Left lobe of liver (tissue), 2 donors: ENCODE data around the gene METTL14. TPM values are rescaled to one million over a fixed set of nuclear protein-coding genes. Genes with fewer than 3 reads are reported as not detected.
"Not testable (repeated sequence)": the region's sequence is repeated elsewhere in the genome, so short reads cannot be mapped to it uniquely, and the experiment has no call there.

ENCODE experiments used
- ATAC-seq: fragments of 200-7000 bp; cut with Tn5 transposase; one replicate; pipeline ENCODE4 v1.9.1; 2020; ENCODE audit warnings: mild to moderate bottlenecking, moderate library complexity
- DNase-seq: peaks from one replicate; pipeline ENCODE4 v3.0.0-alpha.2; 2020; ENCODE audit warnings: low spot score
- total RNA-seq: library from RNA; stranded (reverse); gene quantifications from one replicate; pipeline ENCODE4 v1.2.1, GENCODE V29; 2021
- donor health status: DM: no; HTN: no; CAD: no; lungs with moderate emphysema.
- donor health status: DM: no; HTN: yes; CAD: no.

Gene METTL14
- total RNA-seq = 23.1 TPM

DNA sequence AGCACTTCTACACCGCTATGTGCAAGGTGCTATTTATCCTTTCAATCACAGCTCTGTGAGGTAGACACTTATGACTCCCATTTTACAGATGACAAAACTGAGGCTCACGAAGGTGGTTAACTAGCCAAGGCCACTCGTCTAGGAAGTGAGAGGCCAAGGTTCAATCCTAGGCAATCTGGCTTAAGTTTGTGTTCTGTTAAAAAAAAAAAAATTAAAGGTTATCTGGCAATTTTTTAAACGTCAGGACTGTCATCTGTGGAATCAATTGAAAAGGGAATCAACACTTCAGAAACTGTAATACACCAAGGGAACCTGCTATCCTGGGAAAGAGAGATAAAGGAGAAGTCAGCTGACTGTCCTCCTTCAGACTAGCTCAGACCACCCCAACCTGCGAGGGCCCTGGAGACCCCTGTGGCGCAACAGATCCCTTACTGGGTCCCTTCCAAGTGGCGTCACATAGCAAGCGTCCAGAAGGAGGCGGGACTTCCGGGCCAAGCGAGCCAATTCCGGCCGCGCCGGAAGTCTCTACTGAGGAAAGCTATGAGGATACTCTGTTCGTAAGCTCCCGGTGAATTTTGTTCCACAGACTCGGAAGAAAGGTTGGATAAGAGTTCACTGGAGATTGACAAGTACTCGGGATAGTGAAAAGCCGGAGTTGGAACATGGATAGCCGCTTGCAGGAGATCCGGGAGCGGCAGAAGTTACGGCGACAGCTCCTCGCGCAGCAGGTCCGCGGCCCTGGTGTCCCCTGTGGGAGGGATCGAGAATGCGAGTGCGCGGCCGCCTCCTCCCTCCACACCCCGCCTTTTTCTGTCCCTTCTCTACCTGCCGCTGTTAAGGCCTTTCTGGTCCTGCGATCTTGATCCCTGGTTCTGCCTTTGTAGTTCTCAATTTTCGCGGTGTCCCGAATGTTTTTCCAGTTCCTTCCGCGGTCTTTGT lies at the start of gene METTL14:
METTL14 (plus strand) TSS at position 520 of the 939 bp plus-strand sequence; CDS start at position 663, 143 bp downstream.
- peak; percentile 96 for ATAC-seq
- peak; percentile 93 for DNase-seq

DNA sequence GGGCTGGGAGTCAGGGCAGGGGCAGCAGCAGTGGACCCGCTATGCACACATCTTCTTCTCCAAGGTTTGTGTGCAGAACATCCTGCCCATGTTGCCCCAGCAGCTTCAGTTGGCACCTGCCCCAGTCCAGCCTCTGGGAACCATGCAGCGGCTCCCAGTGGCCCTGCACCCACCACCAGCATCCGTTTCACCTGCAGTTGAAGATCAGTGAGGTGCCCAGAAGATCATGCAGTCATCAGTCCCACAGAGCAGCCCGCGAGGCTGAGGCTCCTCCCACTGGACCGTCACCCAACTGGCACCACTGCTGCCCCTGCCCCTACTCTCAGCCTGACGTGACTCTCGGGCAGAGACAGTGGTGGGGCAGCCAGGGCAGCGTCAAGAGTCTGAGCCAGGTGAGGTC lies 49.1 kb upstream of the METTL14 start:
- not testable (repeated sequence) for DNase-seq

DNA sequence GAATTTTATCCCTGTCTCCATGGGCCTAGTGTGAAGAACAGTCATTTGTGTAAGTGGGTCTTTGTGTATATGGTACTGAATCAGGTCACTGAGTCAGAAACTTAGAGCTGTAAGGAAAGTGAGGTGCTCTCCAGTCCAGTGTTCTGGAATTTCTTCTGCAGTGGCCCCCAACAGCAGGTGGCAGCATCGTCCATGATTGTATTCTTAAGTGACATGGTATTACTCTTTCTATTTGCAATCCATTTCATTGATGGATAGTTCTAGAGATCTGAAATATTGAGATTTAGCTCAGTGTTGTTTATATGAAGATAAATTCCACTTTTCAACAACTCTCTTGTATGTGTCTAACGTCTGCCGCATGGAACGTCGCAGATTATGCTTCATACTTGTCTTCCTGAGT lies 20.5 kb upstream of the METTL14 start:
- peak; percentile 55 for DNase-seq

More for the DNA sequence above, 49.1 kb upstream of the METTL14 start:
- not testable (repeated sequence) for ATAC-seq

DNA sequence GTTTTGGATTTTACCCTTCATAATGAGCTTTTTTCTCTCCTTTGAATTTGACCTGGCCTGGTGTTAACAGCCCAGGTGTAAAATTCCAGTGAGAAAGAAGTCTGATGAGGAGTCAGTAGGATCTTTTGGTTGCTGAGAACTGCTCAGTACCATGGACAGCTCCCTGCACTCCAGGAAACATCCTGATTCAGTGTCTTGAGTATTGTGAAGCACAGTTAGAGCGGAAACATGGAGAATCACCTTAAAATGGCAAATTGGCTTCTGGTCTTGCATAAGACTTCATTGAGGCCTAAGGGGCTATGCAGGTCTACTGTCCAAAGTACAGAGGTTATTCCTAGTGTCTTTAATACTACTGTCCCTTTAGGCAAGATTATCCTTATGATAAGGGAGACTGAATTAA lies 16.0 kb upstream of the METTL14 start:
- not testable (repeated sequence) for ATAC-seq
- DNase-seq = peak; percentile 58

More for the DNA sequence above, 20.5 kb upstream of the METTL14 start:
- ATAC-seq = not testable (repeated sequence)

DNA sequence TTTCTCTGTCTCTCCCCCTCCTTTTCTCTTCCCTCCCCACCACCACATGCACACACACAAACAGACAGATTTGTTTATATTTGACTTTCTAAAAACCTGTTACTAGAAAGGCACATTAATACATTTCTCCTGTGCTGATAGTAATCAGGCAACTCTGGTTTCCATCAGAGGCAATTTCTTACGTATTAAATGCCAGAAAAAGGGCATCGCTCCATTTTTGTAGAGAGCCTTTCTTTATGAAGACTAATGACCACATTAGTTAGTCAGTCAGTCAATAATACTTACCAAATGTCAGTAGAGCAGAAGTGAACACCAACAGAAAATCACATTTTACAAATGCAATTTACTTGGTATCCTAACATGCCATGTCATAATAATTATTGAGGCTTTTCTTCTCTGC lies 14.2 kb upstream of the METTL14 start:
- not testable (repeated sequence) for ATAC-seq

DNA sequence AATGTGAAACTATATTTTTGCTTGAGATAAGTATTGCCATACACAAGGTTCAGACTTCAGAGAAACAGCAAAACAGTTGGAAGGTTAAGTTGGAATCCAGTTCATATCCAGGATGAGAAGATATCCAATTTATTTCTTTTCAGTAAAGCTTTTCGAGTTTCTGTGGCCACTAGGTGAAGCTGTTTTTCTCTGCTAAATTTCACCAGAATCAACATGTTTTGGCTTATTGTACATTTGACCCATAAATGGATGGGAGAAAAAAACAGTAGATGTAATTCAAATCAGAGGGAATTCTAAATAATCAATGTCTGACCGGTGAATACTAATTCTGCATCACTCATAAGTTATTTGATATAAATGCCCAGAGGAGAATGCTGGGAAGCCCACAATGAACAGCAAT lies 9.1 kb upstream of the METTL14 start:
- ATAC-seq (no peak), DNase-seq (no peak)

More for the DNA sequence above, 14.2 kb upstream of the METTL14 start:
- DNase-seq = not testable (repeated sequence)

DNA sequence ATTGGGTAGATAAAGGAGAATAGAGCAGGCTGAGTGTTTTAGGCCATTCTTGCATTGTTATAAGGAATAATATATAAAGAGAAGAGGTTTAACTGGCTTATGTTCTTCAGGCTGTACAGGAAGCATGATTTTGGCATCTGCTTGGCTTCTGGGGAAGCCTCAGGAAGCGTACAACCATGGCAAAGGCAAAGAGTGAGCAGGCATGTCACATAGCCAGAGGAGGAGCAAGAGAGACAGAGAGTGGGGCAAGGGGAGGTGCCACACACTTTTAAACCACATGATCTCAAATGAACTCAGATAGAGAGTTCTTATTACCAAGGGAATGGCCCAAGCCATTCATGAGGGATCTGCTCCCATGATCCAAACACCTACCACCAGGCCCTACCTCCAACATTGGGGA lies 4.4 kb upstream of the METTL14 start:
- ATAC-seq (no peak), DNase-seq (no peak)

DNA sequence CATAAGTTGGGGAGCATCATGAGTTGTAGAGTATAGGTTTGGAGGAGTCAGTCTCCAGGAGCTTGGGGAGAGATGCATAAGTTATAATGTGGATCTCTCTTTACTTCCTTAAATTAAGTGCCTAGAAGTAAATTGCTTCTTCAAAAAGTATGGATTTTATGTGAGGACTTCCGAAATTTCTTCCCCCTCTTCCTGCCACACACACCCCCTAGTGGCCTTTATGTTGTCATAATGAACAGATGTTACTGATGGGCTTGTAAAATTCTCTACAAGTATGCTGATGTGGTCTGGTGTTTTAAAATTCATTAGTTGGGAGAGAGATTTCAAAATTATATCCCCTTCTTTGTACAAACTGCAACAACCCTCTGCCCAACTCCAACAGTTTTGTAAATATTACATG lies 2.3 kb upstream of the METTL14 start:
- DNase-seq = no peak
- peak; percentile 25 for ATAC-seq

DNA sequence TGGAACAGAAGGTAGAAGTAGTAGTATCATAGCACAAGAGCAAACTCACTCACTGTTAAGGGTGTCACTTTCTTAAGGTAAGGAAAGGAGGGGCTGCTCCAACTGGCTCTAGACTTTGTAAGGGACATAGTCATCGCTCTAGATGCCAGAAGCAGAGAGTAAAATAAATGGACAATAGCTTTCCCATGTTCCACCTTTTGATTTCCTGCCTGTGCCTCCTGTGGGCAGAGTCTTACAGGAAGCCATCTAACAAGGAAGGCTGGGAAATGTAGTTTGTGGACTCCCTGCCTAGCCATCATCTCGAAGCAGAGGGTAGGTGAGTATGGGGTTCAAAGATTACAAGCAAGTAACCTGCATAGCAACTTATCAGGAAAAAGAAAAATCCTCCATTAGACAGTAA lies 1.7 kb upstream of the METTL14 start:
- ATAC-seq (peak; percentile 58), DNase-seq (no peak)

DNA sequence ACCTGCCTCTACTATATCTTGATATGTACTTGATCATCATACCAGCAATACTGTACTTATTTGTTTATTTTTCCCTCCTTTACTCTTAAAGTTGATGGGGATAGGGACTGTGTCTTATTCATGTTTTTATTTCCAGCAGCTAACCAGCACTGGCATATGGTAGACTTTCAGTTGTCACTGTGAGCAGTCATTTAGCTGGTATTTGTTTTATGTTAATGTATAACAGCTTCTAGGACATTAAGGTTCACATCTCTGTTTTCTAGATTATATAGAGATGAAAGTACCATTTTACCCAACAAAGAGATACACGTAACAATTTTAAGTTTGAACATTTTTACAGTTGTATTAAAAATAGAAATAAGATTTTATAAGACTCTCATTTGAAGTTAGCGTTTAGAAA lies 17.9 kb downstream of the METTL14 start:
- DNase-seq (no peak), ATAC-seq (peak; percentile 91)

DNA sequence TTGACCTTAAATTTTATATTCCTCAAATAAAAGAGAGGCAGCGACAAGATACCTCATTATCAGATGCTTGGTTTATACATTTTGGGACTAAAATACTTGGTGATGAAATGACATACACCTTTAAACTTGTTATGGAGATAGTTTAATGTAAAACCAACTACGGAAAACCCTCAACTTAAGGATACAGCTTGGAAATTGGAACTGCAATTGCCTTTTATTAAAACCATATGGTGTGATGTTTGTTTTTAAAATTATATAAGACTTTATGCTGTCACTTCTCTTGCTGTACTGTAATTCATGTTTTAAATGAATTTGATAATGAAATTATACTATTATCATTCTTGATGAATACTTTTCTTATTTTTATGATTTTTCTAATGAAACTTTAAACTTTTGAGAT lies 25.9 kb downstream of the METTL14 start:
- ATAC-seq (no peak), DNase-seq (no peak)

DNA sequence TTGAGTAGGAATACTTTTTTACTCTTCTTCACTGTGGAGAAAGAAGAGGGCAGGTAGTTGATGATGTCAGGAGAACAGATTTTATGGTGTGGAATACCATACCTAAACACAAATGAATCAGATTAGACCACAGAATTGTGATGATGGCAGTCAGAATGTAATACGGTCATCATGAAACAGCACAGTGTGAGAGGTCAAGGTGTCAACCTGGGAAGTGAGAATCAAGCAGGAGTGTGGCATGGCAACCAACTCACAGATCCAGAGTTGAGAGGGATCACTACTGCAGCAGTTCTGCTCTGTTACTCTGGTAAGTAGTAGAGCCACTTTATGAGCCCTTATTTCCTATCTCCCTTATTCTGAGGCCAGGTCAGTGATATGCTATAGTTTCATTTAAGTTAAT lies 27.7 kb downstream of the METTL14 start:
- ATAC-seq (no peak), DNase-seq (no peak)

DNA sequence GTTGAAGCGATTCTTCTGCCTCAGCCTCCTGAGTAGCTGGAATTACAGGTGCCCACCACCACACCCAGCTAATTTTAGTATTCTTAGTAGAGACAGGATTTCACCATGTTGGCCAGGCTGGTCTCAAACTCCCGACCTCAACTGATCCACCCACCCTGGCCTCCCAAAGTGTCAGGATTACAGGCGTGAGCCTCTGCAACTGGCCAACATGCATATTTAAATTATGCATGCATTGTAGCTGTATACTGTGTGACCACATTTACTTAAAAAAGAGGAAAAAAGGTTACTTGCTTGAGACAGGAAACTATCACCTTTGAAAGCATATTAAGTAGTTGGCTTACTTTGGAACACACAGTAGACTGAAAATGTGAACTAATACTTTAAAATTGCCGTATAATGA lies 29.5 kb downstream of the METTL14 start:
- no peak for DNase-seq
- ATAC-seq = no peak

DNA sequence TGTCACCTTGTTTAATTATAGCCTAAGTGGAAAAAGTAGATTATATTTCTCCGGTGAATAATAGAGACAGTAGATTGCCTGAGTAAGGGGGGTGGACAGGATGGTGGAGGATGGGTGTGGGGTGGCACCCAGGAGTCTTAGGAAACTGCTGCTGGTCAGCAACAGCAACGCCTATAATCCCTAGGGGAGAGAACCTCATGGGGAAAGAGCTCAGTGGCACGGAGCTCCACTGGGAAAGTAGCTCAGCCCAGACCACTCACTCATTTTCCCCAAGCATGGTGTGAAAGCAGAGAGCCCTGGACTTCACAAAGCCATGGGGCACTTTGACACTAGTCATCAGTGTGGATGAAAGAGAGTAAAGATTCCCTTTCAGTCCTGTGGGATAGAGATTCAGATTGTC lies 31.1 kb downstream of the METTL14 start:
- ATAC-seq (peak; percentile 14), DNase-seq (no peak)

DNA sequence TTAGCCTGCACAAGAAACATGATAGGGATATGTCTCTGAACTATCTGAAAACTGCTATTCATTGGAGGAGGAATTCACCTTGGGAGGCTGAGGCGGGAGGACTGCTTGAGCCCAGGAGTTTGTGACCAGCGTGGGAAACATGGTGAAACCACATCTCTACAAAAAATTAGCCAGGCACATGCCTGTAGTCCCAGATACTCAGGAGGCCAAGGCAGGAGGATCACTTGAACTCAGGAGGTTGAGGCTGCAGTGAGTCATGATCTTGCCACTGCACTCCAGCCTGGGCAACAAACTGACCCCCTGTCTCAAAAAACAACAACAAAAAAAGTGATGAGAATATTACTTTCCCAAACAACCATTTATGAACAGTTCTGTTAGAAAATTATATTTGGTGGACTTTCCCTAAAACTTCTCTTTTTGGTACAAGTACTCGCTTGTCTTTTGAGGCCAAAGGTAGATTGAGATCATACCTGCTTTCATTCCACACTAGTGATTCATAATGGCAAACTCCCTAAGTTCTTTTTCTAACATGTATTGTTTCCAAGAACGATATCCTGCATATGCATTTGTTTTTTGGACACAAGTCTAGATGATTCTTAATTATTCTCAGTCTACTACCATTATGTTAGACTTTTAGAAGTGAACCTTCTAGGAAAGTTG lies 33.4 kb downstream of the METTL14 start:
- ATAC-seq = no peak
- DNase-seq = no peak

DNA sequence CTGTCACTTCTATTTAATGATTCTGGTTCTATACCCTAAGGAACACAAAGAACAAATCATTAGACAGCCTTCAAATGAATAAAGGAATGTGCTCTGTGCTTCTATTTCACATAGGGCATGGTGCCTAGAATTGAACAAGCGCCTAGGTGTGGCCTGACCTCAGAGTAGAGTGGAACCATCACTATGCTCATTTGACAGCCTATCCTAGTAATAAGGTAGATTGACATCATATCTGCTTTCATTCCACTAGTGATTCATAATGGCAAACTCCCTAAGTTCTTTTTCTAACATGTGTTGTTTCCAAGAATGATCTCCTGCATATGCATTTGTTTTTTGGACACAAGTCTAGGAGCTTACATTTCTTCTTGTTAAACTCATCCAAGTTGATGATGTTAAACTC lies 36.6 kb downstream of the METTL14 start:
- no peak for DNase-seq
- ATAC-seq = no peak

DNA sequence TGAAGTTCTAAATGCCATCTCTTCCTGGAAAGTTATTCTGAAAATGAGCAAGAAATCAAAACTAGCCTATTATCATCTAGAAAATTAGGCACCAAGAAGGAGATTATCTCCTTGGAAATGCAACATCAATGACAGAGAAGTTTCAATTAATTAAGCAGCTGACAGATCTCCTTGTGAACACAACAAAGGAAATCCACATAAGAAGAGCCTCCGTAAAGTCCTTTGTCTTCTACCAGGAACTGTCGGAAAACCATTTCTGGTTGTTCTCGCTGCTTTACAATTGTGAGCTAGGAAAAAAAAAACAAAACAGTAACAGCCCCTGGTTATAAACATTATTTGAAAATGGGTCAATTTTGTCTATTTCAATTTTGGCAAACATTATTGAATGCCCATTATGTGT lies 38.2 kb downstream of the METTL14 start:
- DNase-seq (no peak), ATAC-seq (no peak)

DNA sequence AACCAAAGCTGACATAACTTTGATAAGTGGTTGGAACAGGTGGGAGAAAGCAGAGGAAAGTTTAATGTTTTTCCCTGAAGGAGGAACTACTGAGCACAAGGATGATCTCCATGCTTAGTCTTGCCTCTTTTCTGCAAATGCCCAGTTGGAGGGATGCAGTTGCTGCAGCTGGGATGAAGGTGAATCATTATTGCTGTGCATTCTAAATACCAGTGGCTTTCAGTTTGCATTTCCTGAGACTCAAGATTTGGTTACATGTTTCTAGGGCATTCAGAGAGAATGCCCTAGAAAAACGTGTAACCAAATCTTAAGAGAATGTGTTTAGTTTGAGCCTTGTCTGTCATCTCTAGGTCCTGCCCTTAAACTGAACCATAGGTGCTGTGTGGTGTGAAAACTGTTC lies 42.2 kb downstream of the METTL14 start:
- DNase-seq = no peak
- no peak for ATAC-seq

DNA sequence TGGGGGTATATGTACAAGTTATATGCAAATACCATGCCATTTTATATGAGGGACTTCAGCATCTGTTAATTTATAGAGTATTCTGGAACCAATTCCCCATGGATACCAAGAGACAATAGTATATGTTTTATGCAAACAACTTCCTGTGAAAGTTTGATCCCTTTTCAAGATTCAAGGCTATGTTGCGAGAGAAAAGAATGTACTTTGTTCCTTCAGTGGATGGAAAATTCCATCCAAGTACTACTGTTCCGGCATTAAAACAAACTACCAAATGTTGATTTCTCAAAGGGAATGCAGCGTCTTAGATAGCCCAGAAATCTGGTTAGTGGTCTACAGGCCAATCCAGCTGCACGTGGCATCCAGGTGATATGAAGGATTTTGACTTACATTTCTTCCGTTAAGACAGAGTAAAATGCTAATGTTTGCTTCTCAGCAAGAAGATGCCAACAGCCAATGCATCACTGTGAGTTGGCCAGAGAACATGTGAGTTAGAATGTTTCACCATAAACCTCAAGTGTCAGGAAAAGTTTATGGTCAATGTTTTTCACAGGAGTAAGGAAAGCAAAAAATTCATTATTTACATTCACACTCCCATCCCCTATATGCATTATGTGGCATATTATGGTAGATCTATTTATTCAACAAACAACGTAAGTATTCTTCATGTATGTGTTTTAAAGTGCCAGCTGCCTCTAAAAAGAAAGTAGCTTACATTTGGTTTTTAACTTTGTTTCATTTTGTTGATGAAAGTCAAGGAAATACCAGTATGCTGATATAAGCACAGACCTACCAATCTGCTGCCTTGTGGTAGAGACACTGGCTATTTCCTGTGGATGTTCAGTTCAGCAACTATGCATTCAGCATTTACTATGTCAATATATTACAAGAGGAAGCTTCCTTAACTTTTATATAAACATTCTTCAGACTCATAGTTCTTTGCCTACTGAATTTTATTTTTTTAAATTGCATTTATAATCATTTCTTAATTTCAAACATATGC lies 44.4 kb downstream of the METTL14 start:
- ATAC-seq (no peak), DNase-seq (no peak)

DNA sequence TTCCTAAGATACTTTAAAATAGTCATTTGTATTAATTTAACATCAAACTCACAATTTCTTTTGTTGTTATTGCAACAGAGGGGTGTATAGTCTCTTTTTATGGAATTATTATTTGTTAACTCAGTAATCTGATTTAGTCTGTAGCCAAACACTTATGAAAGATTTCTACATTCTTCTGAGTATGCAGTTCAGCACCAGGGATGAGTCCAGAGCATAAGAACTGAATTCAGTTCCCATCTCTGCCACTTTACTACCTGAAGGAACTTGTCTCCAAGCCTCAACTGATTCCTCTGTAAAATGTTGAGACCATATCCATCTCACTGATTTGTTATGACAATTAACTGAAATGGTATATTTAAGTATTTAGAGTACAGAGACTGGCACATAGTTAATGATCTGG lies 45.5 kb downstream of the METTL14 start:
- no peak for DNase-seq
- ATAC-seq = no peak
